Activated CD4-positive, CD25-positive, alpha-beta regulatory T cell treated with anti-CD3 and anti-CD28 coated beads, Interleukin-2, amount 50 U/mL, for 16 hours (primary cell): ENCODE measurements around the gene LRRN2.

Experiments
- DNase-seq: peaks from one replicate; pipeline ENCODE4 v3.0.0-alpha.2; 2020; ENCODE audit warnings: low read depth, low spot score

The LRRN2 gene

GRCh38 chr1:204712708-204713430 is 27.3 kb upstream of the LRRN2 start:
- no peak for DNase-seq

GRCh38 chr1:204711947-204712701 is 26.6 kb upstream of the LRRN2 start:
- DNase-seq: no peak

- no peak for DNase-seq
Observed at GRCh38 chr1:204711103-204711946, 25.8 kb upstream of the LRRN2 start.

- DNase-seq: no peak
Observed at GRCh38 chr1:204709960-204710912, 24.7 kb upstream of the LRRN2 start.

- DNase-seq: no peak
Observed at GRCh38 chr1:204709021-204709420, 23.5 kb upstream of the LRRN2 start.

GRCh38 chr1:204706838-204707509 is 21.4 kb upstream of the LRRN2 start:
- no peak for DNase-seq

GRCh38 chr1:204705888-204706837 is 20.6 kb upstream of the LRRN2 start:
- DNase-seq: no peak

- DNase-seq: no peak
Observed at GRCh38 chr1:204705493-204705811, 19.9 kb upstream of the LRRN2 start.

GRCh38 chr1:204704794-204705492 is 19.4 kb upstream of the LRRN2 start:
- no peak for DNase-seq

GRCh38 chr1:204703826-204704612 is 18.5 kb upstream of the LRRN2 start:
- DNase-seq: no peak

- DNase-seq: no peak
Observed at GRCh38 chr1:204703268-204703664, 17.7 kb upstream of the LRRN2 start.

GRCh38 chr1:204702552-204703267 is 17.2 kb upstream of the LRRN2 start:
- no peak for DNase-seq

- no peak for DNase-seq
Observed at GRCh38 chr1:204701229-204701628, 15.7 kb upstream of the LRRN2 start.

GRCh38 chr1:204697893-204698292 is 12.4 kb upstream of the LRRN2 start:
- DNase-seq: no peak

GRCh38 chr1:204696606-204697005 is 11.1 kb upstream of the LRRN2 start:
- DNase-seq: no peak

GRCh38 chr1:204695692-204696091 is 10.2 kb upstream of the LRRN2 start:
- DNase-seq: no peak

GRCh38 chr1:204694145-204694544 is 8.6 kb upstream of the LRRN2 start:
- DNase-seq: no peak
